Measurements from ENCODE around the gene ATP5ME. TPM values are rescaled to one million over a fixed set of nuclear protein-coding genes. Genes with fewer than 3 reads are reported as not detected.
"Not testable (repeated sequence)": the region's sequence is repeated elsewhere in the genome, so short reads cannot be mapped to it uniquely, and the experiment has no call there.

ATP5ME gene
- total and polyA plus RNA-seq, 5 experiments from 2014 or later: 146 to 468 (median 420) TPM

DNA sequence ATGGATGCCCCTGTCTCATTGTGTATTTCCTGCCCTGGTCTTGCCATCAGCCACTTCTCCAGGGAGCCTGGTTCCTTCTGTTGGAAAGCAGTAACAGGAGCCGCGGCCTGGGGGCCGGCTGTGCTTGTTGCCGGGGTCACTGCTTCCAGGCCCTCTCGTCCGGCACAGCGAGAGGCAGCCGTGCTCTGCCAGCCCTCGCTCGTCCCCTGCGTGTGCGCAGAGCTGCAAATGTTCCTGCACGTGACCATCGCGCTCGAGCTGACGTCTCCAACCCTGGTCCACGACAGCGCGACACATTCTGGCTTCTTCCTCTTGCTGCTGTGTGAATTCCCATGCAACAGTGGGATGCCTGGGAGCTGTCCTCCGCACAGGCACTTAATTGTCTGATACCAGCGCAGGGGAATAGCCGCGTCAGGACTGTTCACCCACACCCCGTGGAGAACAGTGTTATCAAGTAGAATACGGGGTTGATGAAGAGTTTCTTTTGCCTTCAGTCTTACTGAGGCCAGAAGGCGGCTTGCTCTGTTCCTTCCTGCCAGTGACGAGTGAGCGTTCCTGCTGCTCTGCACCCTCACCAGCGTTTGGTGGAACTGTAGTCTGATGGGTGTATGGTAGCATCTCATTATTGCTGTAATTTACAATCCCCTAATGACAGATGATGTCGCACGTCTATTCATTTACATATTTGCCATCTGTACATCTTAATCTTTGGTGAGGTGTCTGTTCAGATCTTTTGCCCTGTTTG, 36.4 kb downstream of the ATP5ME start:
- POLR2A ChIA-PET: no interaction called here

GRCh38 chr4:636628-637159, 37.4 kb downstream of the ATP5ME start:
- DNase-seq (peak in 1 of 10 donors; percentile 16), ATAC-seq (no peak)
- POLR2A ChIA-PET: no interaction called here
- peaks cover 0 to 6% (median 1%) of the 10 kb centered on the region in 9 donors for H3K9me3 Mint-ChIP-seq
- H3K36me3 Mint-ChIP-seq: peaks cover 0 to 6% (median 2%) of the 10 kb centered on the region in 3 donors
- no peak overlapping the region for H3K4me3 Mint-ChIP-seq
- H3K27me3 Mint-ChIP-seq: peaks cover 0 to 21% (median 9%) of the 10 kb centered on the region in 5 donors
- H3K4me1 Mint-ChIP-seq: peaks cover 0 to 2% (median 0%) of the 10 kb centered on the region in 4 donors
- H3K27ac Mint-ChIP-seq: no peak overlapping the region

More for the DNA sequence above, 36.4 kb downstream of the ATP5ME start:
- ATAC-seq (no peak), DNase-seq (peak in 1 of 10 donors; percentile 13)
- Mint-ChIP-seq H3K9me3 (peaks cover 0 to 11% (median 1%) of the 10 kb centered on the region in 9 donors), H3K36me3 (peaks cover 0 to 6% (median 2%) of the 10 kb centered on the region in 3 donors), H3K4me1 (peaks cover 0 to 2% (median 0%) of the 10 kb centered on the region in 4 donors), H3K27ac (no peak overlapping the region), H3K27me3 (peaks cover 0 to 21% (median 9%) of the 10 kb centered on the region in 5 donors), H3K4me3 (no peak overlapping the region)

GRCh38 chr4:635851-636627, 38.0 kb downstream of the ATP5ME start:
- ATAC-seq (no peak), DNase-seq (peak in 1 of 10 donors; percentile 44)
- H3K4me1 Mint-ChIP-seq: peaks cover 0 to 2% (median 0%) of the 10 kb centered on the region in 4 donors
- peaks cover 0 to 4% (median 0%) of the 10 kb centered on the region in 3 donors for H3K36me3 Mint-ChIP-seq
- H3K27ac Mint-ChIP-seq: no peak overlapping the region
- H3K9me3 Mint-ChIP-seq: peaks cover 0 to 8% (median 0%) of the 10 kb centered on the region in 9 donors
- peaks cover 0 to 21% (median 7%) of the 10 kb centered on the region in 5 donors for H3K27me3 Mint-ChIP-seq
- no peak overlapping the region for H3K4me3 Mint-ChIP-seq
- POLR2A ChIA-PET: no interaction called here

- Mint-ChIP-seq H3K9me3 (peaks cover 0 to 13% (median 0%) of the 10 kb centered on the region in 9 donors), H3K27me3 (peaks cover 0 to 21% (median 5%) of the 10 kb centered on the region in 5 donors)
- H3K4me3 Mint-ChIP-seq, POLR2A ChIA-PET, H3K4me1 Mint-ChIP-seq, ATAC-seq, H3K27ac Mint-ChIP-seq, H3K36me3 Mint-ChIP-seq: not testable (repeated sequence)
- DNase-seq: peak in 1 of 10 donors; percentile 41
Observed at GRCh38 chr4:635066-635835, 38.8 kb downstream of the ATP5ME start.

GRCh38 chr4:634599-634985, 39.5 kb downstream of the ATP5ME start:
- POLR2A ChIA-PET: no interaction called here
- H3K9me3 Mint-ChIP-seq: peaks cover 0 to 13% (median 0%) of the 10 kb centered on the region in 9 donors
- H3K27ac Mint-ChIP-seq: no peak overlapping the region

GRCh38 chr4:633976-634598, 40.0 kb downstream of the ATP5ME start:
- no peak for ATAC-seq
- POLR2A ChIA-PET: no interaction called here
- Mint-ChIP-seq H3K36me3 (no peaks in the 10 kb centered on the region), H3K9me3 (peaks cover 0 to 13% (median 0%) of the 10 kb centered on the region in 9 donors), H3K27me3 (peaks cover 0 to 19% (median 5%) of the 10 kb centered on the region in 5 donors), H3K4me3 (no peak overlapping the region), H3K4me1 (peaks cover 0 to 2% (median 0%) of the 10 kb centered on the region in 4 donors), H3K27ac (no peak overlapping the region)
- peak in 1 of 10 donors; percentile 51 for DNase-seq

More at GRCh38 chr4:634599-634985, 39.5 kb downstream of the ATP5ME start:
- Mint-ChIP-seq H3K4me3 (no peak overlapping the region), H3K36me3 (no peaks in the 10 kb centered on the region), H3K27me3 (peaks cover 0 to 21% (median 5%) of the 10 kb centered on the region in 5 donors), H3K4me1 (peaks cover 0 to 2% (median 0%) of the 10 kb centered on the region in 4 donors)
- ATAC-seq: no peak
- DNase-seq: peak in 1 of 10 donors; percentile 27

DNA sequence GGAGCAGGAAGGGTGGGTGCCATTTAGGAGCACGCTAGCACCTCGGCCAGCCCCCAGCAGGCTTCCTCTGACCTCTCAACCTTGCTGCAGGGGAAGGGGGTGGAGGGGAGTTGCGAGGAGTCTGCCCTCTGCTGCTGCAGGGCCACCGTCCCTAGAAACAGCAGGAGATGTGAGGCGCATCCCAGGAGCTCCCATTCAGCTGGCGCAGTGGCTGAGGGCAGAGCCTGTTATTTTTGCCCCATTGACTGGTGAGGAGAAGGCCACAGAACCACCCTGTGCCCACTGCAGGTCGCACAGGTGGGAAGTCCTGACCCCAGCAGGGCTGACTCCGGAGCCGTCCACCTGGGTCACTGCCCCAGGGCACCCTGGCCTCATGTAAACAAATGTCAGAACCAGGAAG, 40.7 kb downstream of the ATP5ME start:
- no peak overlapping the region for H3K4me3 Mint-ChIP-seq
- peaks cover 0 to 19% (median 5%) of the 10 kb centered on the region in 5 donors for H3K27me3 Mint-ChIP-seq
- ATAC-seq (no peak), DNase-seq (no peak)
- H3K27ac Mint-ChIP-seq: no peak overlapping the region
- H3K36me3 Mint-ChIP-seq: no peaks in the 10 kb centered on the region
- H3K4me1 Mint-ChIP-seq: peaks cover 0 to 2% (median 0%) of the 10 kb centered on the region in 4 donors
- peaks cover 0 to 13% (median 0%) of the 10 kb centered on the region in 9 donors for H3K9me3 Mint-ChIP-seq
- POLR2A ChIA-PET: no interaction called here

GRCh38 chr4:632926-633325, 41.1 kb downstream of the ATP5ME start:
- no peaks in the 10 kb centered on the region for H3K4me1 Mint-ChIP-seq
- H3K36me3 Mint-ChIP-seq: no peaks in the 10 kb centered on the region
- peaks cover 0 to 16% (median 3%) of the 10 kb centered on the region in 5 donors for H3K27me3 Mint-ChIP-seq
- no peak for ATAC-seq
- no peak overlapping the region for H3K4me3 Mint-ChIP-seq
- H3K9me3 Mint-ChIP-seq: peaks cover 0 to 13% (median 0%) of the 10 kb centered on the region in 9 donors
- H3K27ac Mint-ChIP-seq: peak overlapping the region in 1 of 10 donors; percentile 12
- POLR2A ChIA-PET: no interaction called here
- DNase-seq: no peak

DNA sequence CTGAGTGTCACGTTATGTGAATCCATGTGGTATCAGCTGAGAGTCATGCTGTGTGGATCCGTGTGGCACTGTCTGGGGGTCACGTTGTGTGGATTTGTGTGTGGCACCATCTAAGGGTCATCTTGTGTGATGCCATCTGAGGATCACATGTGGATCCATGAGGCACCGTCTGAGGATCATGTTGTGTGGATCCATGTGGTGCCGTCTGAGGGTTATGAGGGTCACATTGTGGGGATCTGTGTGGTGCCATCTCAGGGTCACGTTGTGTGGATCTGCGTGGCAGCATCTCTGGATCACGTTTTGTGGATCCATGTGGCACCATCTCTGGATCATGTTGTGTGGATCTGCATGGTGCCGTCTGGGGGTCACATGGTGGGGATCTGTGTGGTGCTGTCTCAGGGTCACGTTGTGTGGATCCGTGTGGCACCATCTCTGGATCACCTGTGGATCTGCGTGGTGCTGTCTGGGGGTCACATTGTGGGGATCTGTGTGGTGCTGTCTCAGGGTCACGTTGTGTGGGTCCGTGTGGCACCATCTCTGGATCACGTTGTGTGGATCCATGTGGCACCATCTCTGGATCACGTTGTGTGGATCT, 41.8 kb downstream of the ATP5ME start:
- ATAC-seq (no peak), DNase-seq (no peak)
- Mint-ChIP-seq H3K4me1 (no peaks in the 10 kb centered on the region), H3K9me3 (peaks cover 0 to 13% (median 0%) of the 10 kb centered on the region in 9 donors), H3K27me3 (peaks cover 0 to 10% (median 0%) of the 10 kb centered on the region in 5 donors), H3K36me3 (no peaks in the 10 kb centered on the region), H3K27ac (no peak overlapping the region), H3K4me3 (no peak overlapping the region)
- POLR2A ChIA-PET: no interaction called here

DNA sequence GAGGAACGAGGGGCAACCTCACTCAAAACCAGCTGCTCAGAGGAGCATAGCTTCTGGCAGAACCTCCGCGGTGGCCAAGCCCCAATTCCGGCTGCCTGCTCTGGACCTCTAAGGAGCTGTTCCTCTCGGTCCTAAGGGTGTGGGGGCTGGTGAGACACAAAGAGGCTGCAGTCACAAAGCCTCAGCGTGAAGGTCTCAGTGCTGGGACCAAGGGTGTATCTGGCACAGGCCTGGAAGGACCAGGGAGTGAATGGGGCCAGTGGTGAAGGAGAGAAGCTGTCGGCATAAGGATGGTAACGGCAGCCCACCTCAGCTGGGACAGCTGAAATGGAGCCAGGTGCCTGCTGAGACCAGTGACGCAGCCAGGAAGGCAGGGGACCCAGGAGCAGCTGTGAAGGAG, 43.4 kb downstream of the ATP5ME start:
- H3K4me3 Mint-ChIP-seq: no peak overlapping the region
- H3K4me1 Mint-ChIP-seq: no peaks in the 10 kb centered on the region
- H3K9me3 Mint-ChIP-seq: peaks cover 0 to 13% (median 0%) of the 10 kb centered on the region in 9 donors
- POLR2A ChIA-PET: no interaction called here
- no peak for DNase-seq
- H3K27ac Mint-ChIP-seq: no peak overlapping the region
- no peaks in the 10 kb centered on the region for H3K36me3 Mint-ChIP-seq
- no peak for ATAC-seq
- H3K27me3 Mint-ChIP-seq: peaks cover 0 to 11% (median 0%) of the 10 kb centered on the region in 5 donors

DNA sequence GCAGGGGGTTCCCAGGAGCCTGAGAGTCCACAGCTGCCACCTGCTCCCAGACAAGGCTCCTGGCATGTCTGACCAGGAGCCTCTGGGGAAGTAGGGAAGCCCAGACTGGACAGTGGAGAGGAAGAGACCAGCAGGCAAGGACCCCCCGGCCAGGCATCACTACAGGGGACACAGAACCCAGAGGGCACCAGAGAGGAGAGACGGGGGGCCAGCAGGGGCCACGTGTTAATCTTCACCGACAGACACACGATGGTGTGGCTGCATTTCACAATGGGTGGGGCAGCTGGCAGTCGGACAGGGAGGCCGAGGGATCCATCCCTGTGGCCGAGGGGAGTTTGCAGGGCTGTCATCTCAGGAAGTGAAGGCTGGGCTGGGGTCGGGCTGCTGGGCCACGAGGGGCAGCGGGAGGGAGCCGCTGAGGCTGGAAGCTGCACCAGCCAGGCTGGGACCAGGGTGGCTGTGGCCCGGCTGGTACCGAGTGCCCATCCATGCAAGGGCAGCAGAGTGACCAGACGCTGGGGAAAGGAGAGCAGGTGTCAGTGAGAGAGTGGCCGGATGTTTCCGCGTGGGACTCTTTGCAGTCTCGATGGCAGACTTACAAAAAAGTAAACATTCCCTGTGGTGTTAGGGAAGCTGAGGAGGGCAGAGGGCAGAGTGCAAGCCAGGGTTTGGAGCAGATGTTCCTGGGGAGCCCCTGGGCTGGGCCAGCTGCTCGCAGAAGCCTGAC, 44.0 kb downstream of the ATP5ME start:
- POLR2A ChIA-PET: no interaction called here
- Mint-ChIP-seq H3K4me1 (no peaks in the 10 kb centered on the region), H3K27ac (no peak overlapping the region), H3K4me3 (no peak overlapping the region), H3K27me3 (peaks cover 0 to 14% (median 0%) of the 10 kb centered on the region in 5 donors), H3K36me3 (no peaks in the 10 kb centered on the region), H3K9me3 (peaks cover 0 to 13% (median 0%) of the 10 kb centered on the region in 9 donors)
- ATAC-seq (no peak), DNase-seq (no peak)

Data from naive thymus-derived CD8-positive, alpha-beta T cell (primary cell).